IMR-90 (cell line): Measurements from ENCODE around the gene RNF212. TPM values are rescaled to one million over a fixed set of nuclear protein-coding genes. Genes with fewer than 3 reads are reported as not detected.

Source experiments
- ATAC-seq: fragments of 200-7000 bp; cut with Tn5 transposase; 2 replicates; pipeline ENCODE4 v1.9.1; 2020; ENCODE audit warnings: low read depth, mild to moderate bottlenecking, moderate library complexity
- BruUV-seq: library from RNA; stranded (reverse); fragments of 400-500 nt; replicated peaks from 2 replicates; lab custom pipeline; 2021; lab: Mats Ljungman, UMichigan
- CTCF ChIA-PET: fragments of 300-600 bp; formaldehyde crosslinking; extraction: SDS; loops from one replicate; lab custom pipeline; 2021; ENCODE audit warnings: antibody characterized with exemption; lab: Yijun Ruan, JAX
- POLR2A ChIA-PET: fragments of 300-600 bp; sonication (Branson Sonifier 250); formaldehyde crosslinking; loops from one replicate; lab custom pipeline; 2022; ENCODE audit warnings: antibody characterized with exemption; ENCODE audit not compliant: unreplicated experiment; lab: Charles Lee
- DNase-seq: peaks from one replicate; pipeline ENCODE4 v3.0.0; 2013
- H2AFZ ChIP-seq: replicated peaks from 2 replicates; pipeline ENCODE3; 2013; ENCODE audit warnings: low read length, mild to moderate bottlenecking; ENCODE audit not compliant: poor library complexity
- H2AK5ac ChIP-seq: 2 replicates; pipeline ENCODE4 v1.6.1; 2013; ENCODE audit warnings: low read depth, low read length, inconsistent platforms
- H2AK9ac ChIP-seq: replicated peaks from 2 replicates; pipeline ENCODE3; 2013; ENCODE audit warnings: mild to moderate bottlenecking, low read depth, low read length, moderate library complexity; ENCODE audit not compliant: poor library complexity
- H2BK120ac ChIP-seq: 2 replicates; pipeline ENCODE4 v1.6.1; 2013; ENCODE audit warnings: low read depth, low read length, inconsistent platforms
- H2BK15ac ChIP-seq: 3 replicates; pipeline ENCODE4 v1.6.1; 2013; ENCODE audit warnings: low read depth, low read length, inconsistent platforms
- H2BK20ac ChIP-seq: 2 replicates; pipeline ENCODE4 v1.6.1; 2013; ENCODE audit warnings: low read depth, mild to moderate bottlenecking, inconsistent platforms, low read length, moderate library complexity
- H2BK5ac ChIP-seq: 2 replicates; pipeline ENCODE4 v1.6.1; 2013; ENCODE audit warnings: mild to moderate bottlenecking, low read depth, low read length, inconsistent platforms; ENCODE audit not compliant: poor library complexity, severe bottlenecking
- H3K14ac ChIP-seq: replicated peaks from 2 replicates; pipeline ENCODE4 v1.6.1; 2013; ENCODE audit warnings: low read depth, low read length, inconsistent platforms
- H3K18ac ChIP-seq: 2 replicates; pipeline ENCODE4 v1.6.1; 2013; ENCODE audit warnings: low read depth, low read length, control low read depth
- H3K23ac ChIP-seq: 2 replicates; pipeline ENCODE4 v1.6.1; 2013; ENCODE audit warnings: low read depth, low read length, inconsistent platforms
- H3K27ac ChIP-seq: 2 replicates; pipeline ENCODE4 v1.5.1; 2013; ENCODE audit warnings: mild to moderate bottlenecking, control low read depth, low read length; ENCODE audit not compliant: insufficient read depth
- H3K27me3 ChIP-seq: 2 replicates; pipeline ENCODE4 v1.6.1; 2013; ENCODE audit warnings: low read length; ENCODE audit not compliant: control insufficient read depth, insufficient read depth
- H3K36me3 ChIP-seq: 2 replicates; pipeline ENCODE4 v1.6.1; 2013; ENCODE audit warnings: low read length, mixed read lengths; ENCODE audit not compliant: control insufficient read depth, insufficient read depth
- H3K4ac ChIP-seq: 2 replicates; pipeline ENCODE4 v1.6.1; 2013; ENCODE audit warnings: low read depth, low read length, inconsistent platforms
- H3K4me1 ChIP-seq: 2 replicates; pipeline ENCODE4 v1.6.1; 2013; ENCODE audit warnings: low read length, mixed read lengths; ENCODE audit not compliant: control insufficient read depth, insufficient read depth
- H3K4me2 ChIP-seq: 2 replicates; pipeline ENCODE4 v1.6.1; 2013; ENCODE audit warnings: low read depth, mild to moderate bottlenecking, control low read depth, low read length, moderate library complexity
- H3K4me3 ChIP-seq: 2 replicates; pipeline ENCODE4 v1.5.1; 2013; ENCODE audit warnings: low read depth, mild to moderate bottlenecking, control low read depth, low read length, moderate library complexity; ENCODE audit not compliant: insufficient read depth
- H3K56ac ChIP-seq: 2 replicates; pipeline ENCODE4 v1.6.1; 2013; ENCODE audit warnings: low read length, inconsistent platforms; ENCODE audit not compliant: insufficient read depth; ENCODE audit errors: extremely low read depth
- H3K79me1 ChIP-seq, 2 experiments: 2 replicates each; pipeline ENCODE4 v1.6.1; 2013; ENCODE audit warnings: low read length in 2 of 2, inconsistent platforms in 1 of 2, low read depth in 1 of 2
- H3K9ac ChIP-seq: 2 replicates; pipeline ENCODE4 v1.6.1; 2013; ENCODE audit warnings: low read depth, low read length, control low read depth
- H3K9me1 ChIP-seq: 2 replicates; pipeline ENCODE4 v1.6.1; 2013; ENCODE audit warnings: low read length, inconsistent platforms; ENCODE audit not compliant: insufficient read depth
- H3K9me3 ChIP-seq: 2 replicates; pipeline ENCODE4 v1.6.1; 2013; ENCODE audit warnings: low read length; ENCODE audit not compliant: control insufficient read depth, insufficient read depth
- H4K20me1 ChIP-seq: 2 replicates; pipeline ENCODE4 v1.6.1; 2013; ENCODE audit warnings: low read length, inconsistent platforms; ENCODE audit not compliant: insufficient read depth
- H4K5ac ChIP-seq: 2 replicates; pipeline ENCODE4 v1.6.1; 2013; ENCODE audit warnings: mild to moderate bottlenecking, low read depth, low read length, control low read depth
- H4K8ac ChIP-seq, 2 experiments: 2 replicates each; pipeline ENCODE4 v1.6.1; 2013; ENCODE audit warnings: low read depth in 2 of 2, low read length in 2 of 2, control low read depth in 1 of 2, inconsistent platforms in 1 of 2
- H4K91ac ChIP-seq: 2 replicates; pipeline ENCODE4 v1.6.1; 2013; ENCODE audit warnings: low read depth, low read length, inconsistent platforms; ENCODE audit not compliant: insufficient read depth
- BHLHE40 ChIP-seq: fragments of 150-350 bp; IDR thresholded peaks from 2 replicates; pipeline ENCODE4 v1.6.1; 2016; ENCODE audit warnings: mild to moderate bottlenecking, low read depth, low read length
- CEBPB ChIP-seq: IDR thresholded peaks from 2 replicates; pipeline ENCODE4 v1.6.1; 2012; ENCODE audit warnings: low read depth, low read length, improper control_type of control experiment
- CHD1 ChIP-seq: IDR thresholded peaks from 2 replicates; pipeline ENCODE4 v1.6.1; 2012; ENCODE audit warnings: low read depth, low read length, improper control_type of control experiment
- FOS ChIP-seq: fragments of 150-350 bp; IDR thresholded peaks from 2 replicates; pipeline ENCODE4 v1.6.1; 2016; ENCODE audit warnings: low read depth, low read length
- MAFK ChIP-seq: IDR thresholded peaks from 2 replicates; pipeline ENCODE4 v1.6.1; 2012; ENCODE audit warnings: low read depth, low read length, improper control_type of control experiment
- MAZ ChIP-seq: IDR thresholded peaks from 2 replicates; pipeline ENCODE4 v1.6.1; 2012; ENCODE audit warnings: low read depth, mild to moderate bottlenecking, low read length, improper control_type of control experiment, moderate library complexity, borderline replicate concordance
- MXI1 ChIP-seq: IDR thresholded peaks from 2 replicates; pipeline ENCODE4 v1.6.1; 2012; ENCODE audit warnings: low read depth, mild to moderate bottlenecking, low read length, moderate library complexity, borderline replicate concordance
- NFE2L2 ChIP-seq: fragments of 150-350 bp; IDR thresholded peaks from 2 replicates; pipeline ENCODE4 v1.6.1; 2016; ENCODE audit warnings: low read depth, mild to moderate bottlenecking, low read length
- POLR2A ChIP-seq: IDR thresholded peaks from 2 replicates; pipeline ENCODE4 v1.6.1; 2012; ENCODE audit warnings: mild to moderate bottlenecking, low read depth, low read length
- RAD21 ChIP-seq: IDR thresholded peaks from 2 replicates; pipeline ENCODE4 v1.6.1; 2012; ENCODE audit warnings: low read length, improper control_type of control experiment
- RFX5 ChIP-seq: IDR thresholded peaks from 2 replicates; pipeline ENCODE4 v1.8.0; 2012; ENCODE audit warnings: low read depth, mild to moderate bottlenecking, low read length, moderate library complexity
- SMC3 ChIP-seq: fragments of 150-350 bp; IDR thresholded peaks from 2 replicates; pipeline ENCODE4 v1.6.1; 2016; ENCODE audit warnings: low read depth, mild to moderate bottlenecking, antibody characterized with exemption, low read length, moderate library complexity
- WGBS, 2 experiments: methylation state at CpG; one replicate each; pipeline versions ENCODE4 v1.1.5 to v1.1.7; 2013; ENCODE audit warnings: missing lambda C conversion rate in 2 of 2; ENCODE audit not compliant: insufficient read length in 1 of 2; ENCODE audit errors: extremely low coverage in 2 of 2; 5-methylcytosine and 5-hydroxymethylcytosine counted together
- dilution Hi-C: fragments of 300-500 bp; cut with HindIII; formaldehyde crosslinking; loops from one replicate; pipeline ENCODE4 v1.14.3; 2018; ENCODE audit warnings: low sequenced_read_pairs; ENCODE audit not compliant: unreplicated experiment
- in situ Hi-C: fragments of 300-500 bp; cut with MboI; formaldehyde crosslinking; loops from 3 replicates; pipeline ENCODE4 v1.14.3; 2019; ENCODE audit warnings: low sequenced_read_pairs, inconsistent platforms, mixed read lengths
- intact Hi-C: fragments of 100-400 bp; cut with micrococcal nuclease; formaldehyde crosslinking; loops from 2 replicates; pipeline ENCODE4 v1.10.0; 2022
- polyA plus RNA-seq, 3 experiments: library from polyadenylated mRNA; depleted of rRNA; stranded (reverse); fragments of >200 nt; gene quantifications; 2 replicates each; pipeline ENCODE4 v1.2.3, GENCODE V29; 2012; ENCODE audit warnings: low replicate concordance in 1 of 3
- total RNA-seq: library from RNA; depleted of rRNA; stranded (reverse); fragments of >200 nt; gene quantifications from 2 replicates; pipeline ENCODE4 v1.2.3, GENCODE V29; 2012
- TF ChIP-seq, protein P1 (sequence below): fragments of 150-350 bp; IDR thresholded peaks from 2 replicates; pipeline ENCODE4 v1.6.1; 2016; ENCODE audit warnings: low read depth, mild to moderate bottlenecking, low read length, moderate library complexity, borderline replicate concordance

Gene RNF212
- total and polyA plus RNA-seq, 2 of the 4 experiments (the other 2 are of a cell fraction): under 0.01 to 0.51 TPM

DNA sequence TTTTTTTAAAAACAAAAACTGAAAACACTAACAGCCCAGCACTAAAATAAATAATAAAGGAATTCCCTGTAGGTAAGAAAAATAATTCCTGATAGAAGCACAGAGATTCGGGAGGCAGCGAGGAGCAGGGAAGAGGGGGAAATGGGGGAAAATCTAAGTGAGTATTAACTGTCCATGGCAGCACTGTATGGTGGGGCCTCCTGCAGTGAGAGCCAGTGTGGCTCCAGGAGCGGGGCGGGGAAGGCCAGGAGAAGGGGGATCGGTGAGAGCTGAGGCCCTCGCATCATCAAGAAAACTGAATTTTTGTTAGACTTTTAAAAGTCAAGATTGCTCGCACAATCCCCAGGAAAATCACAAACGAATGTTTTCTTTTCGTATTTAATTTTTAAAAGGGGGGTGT, 14.1 kb downstream of the RNF212 start:
- Histone ChIP-seq H2BK20ac (no peak overlapping the region), H3K9ac (no peak overlapping the region), H2AK5ac (no peak overlapping the region), H3K27ac (no peak overlapping the region), H2BK5ac (no peak overlapping the region), H3K9me3 (no peaks in the 10 kb centered on the region), H3K18ac (no peak overlapping the region), H4K5ac (no peak overlapping the region), H3K4me3 (no peak overlapping the region), H3K9me1 (no peaks in the 10 kb centered on the region; the same call in 1 of the 2 replicates), H3K27me3 (peaks cover 23% of the 10 kb centered on the region), H3K4ac (no peak overlapping the region), H4K8ac (no peak overlapping the region), H3K36me3 (no peaks in the 10 kb centered on the region), H2BK120ac (no peak overlapping the region), H3K4me1 (no peaks in the 10 kb centered on the region), H3K23ac (no peak overlapping the region), H2AK9ac (no peak overlapping the region), H3K56ac (no peak overlapping the region), H4K91ac (no peak overlapping the region), H3K14ac (no peak overlapping the region), H2AFZ (no peak overlapping the region), H2BK15ac (no peak overlapping the region), H3K79me1 (no peaks in the 10 kb centered on the region), H4K20me1 (no peaks in the 10 kb centered on the region), H3K4me2 (no peak overlapping the region)
- TF ChIP-seq NFE2L2 (no peak), MAZ (no peak), CEBPB (no peak), CHD1 (no peak), SMC3 (no peak), MAFK (no peak), BHLHE40 (no peak), FOS (no peak), POLR2A (no peak), RAD21 (no peak), MXI1 (no peak), RFX5 (no peak)
- TF ChIP-seq, protein P1, sequence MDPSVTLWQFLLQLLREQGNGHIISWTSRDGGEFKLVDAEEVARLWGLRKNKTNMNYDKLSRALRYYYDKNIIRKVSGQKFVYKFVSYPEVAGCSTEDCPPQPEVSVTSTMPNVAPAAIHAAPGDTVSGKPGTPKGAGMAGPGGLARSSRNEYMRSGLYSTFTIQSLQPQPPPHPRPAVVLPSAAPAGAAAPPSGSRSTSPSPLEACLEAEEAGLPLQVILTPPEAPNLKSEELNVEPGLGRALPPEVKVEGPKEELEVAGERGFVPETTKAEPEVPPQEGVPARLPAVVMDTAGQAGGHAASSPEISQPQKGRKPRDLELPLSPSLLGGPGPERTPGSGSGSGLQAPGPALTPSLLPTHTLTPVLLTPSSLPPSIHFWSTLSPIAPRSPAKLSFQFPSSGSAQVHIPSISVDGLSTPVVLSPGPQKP: no peak
- ATAC-seq (no peak), DNase-seq (no peak)
- CTCF ChIA-PET: no interaction called here
- POLR2A ChIA-PET: no interaction called here
- intact Hi-C loops (no loop called here), in situ Hi-C loops (no loop called here), dilution Hi-C loops (no loop called here)
- no TSS peak for BruUV-seq
- WGBS, 2 experiments: 77% methylated on average over 4 of the region's 9 CpGs; no CpG with 5 or more reads in 1 of the 2 experiments
